B cell (primary cell): Measurements from ENCODE around the gene MSLN.

Source experiments
- EZH2 ChIP-seq: IDR thresholded peaks from 2 replicates; pipeline ENCODE4 v1.6.1; 2012; ENCODE audit warnings: borderline replicate concordance, low read depth, mild to moderate bottlenecking, moderate library complexity, low read length; ENCODE audit not compliant: insufficient read depth, poor library complexity, severe bottlenecking
- TF ChIP-seq, protein P1 (sequence below): fragments of 200-600 bp; IDR thresholded peaks from one replicate; pipeline ENCODE4 v1.8.0; 2022; ENCODE audit warnings: antibody characterized with exemption, mild to moderate bottlenecking

- TF ChIP-seq EZH2, result no peak
- TF ChIP-seq, protein P1, sequence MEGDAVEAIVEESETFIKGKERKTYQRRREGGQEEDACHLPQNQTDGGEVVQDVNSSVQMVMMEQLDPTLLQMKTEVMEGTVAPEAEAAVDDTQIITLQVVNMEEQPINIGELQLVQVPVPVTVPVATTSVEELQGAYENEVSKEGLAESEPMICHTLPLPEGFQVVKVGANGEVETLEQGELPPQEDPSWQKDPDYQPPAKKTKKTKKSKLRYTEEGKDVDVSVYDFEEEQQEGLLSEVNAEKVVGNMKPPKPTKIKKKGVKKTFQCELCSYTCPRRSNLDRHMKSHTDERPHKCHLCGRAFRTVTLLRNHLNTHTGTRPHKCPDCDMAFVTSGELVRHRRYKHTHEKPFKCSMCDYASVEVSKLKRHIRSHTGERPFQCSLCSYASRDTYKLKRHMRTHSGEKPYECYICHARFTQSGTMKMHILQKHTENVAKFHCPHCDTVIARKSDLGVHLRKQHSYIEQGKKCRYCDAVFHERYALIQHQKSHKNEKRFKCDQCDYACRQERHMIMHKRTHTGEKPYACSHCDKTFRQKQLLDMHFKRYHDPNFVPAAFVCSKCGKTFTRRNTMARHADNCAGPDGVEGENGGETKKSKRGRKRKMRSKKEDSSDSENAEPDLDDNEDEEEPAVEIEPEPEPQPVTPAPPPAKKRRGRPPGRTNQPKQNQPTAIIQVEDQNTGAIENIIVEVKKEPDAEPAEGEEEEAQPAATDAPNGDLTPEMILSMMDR, result no peak
Observed at GRCh38 chr16:780296-780695, 19.8 kb downstream of the MSLN start.
